ENCODE results near the gene CCZ1B.
"Not testable (repeated sequence)": the region's sequence is repeated elsewhere in the genome, so short reads cannot be mapped to it uniquely, and the experiment has no call there.

GRCh38 chr7:6829616-6830015, 3.5 kb upstream of the CCZ1B start:
- not testable (repeated sequence) for TF ChIP-seq CTCF (IDR thresholded peaks at IDR 0.05; ENCODE audit: insufficient read depth, low read length, poor library complexity, severe bottlenecking); EZH2phosphoT487 (conservative IDR thresholded peaks at IDR 0.05; ENCODE audit: low read length)

Data from SU-DHL-6 (cell line).